Natural killer cell (primary cell): ENCODE results near the gene EEFSEC. TPM values are rescaled to one million over a fixed set of nuclear protein-coding genes. Genes with fewer than 3 reads are reported as not detected.

Experiments
- ATAC-seq, 3 donors: fragments of 150-1000 bp in 2 of 3; fragments of 200-7000 bp in 1 of 3; cut with Tn5 transposase; 1 replicate in 1 of 3; 2 replicates in 2 of 3; pipeline ENCODE4 v1.10.0; 2021; ENCODE audit warnings: mild to moderate bottlenecking in 2 of 3, moderate library complexity in 2 of 3
- DNase-seq, 2 donors: peaks; one replicate each; pipeline versions ENCODE4 v3.0.0 to v3.0.0-alpha.2; 2013 to 2021; ENCODE audit warnings: mixed read lengths in 1 of 2
- H3K27ac ChIP-seq: one replicate; pipeline ENCODE4 v1.5.1; 2013; ENCODE audit warnings: mild to moderate bottlenecking, low read length
- H3K27me3 ChIP-seq: one replicate; pipeline ENCODE4 v1.6.1; 2013; ENCODE audit warnings: low read length; ENCODE audit not compliant: control insufficient read depth, insufficient read depth
- H3K36me3 ChIP-seq: one replicate; pipeline ENCODE4 v1.6.1; 2013; ENCODE audit warnings: low read length; ENCODE audit not compliant: control insufficient read depth, insufficient read depth
- H3K4me1 ChIP-seq: one replicate; pipeline ENCODE4 v1.6.1; 2013; ENCODE audit warnings: low read length; ENCODE audit not compliant: control insufficient read depth, insufficient read depth
- H3K4me3 ChIP-seq: one replicate; pipeline ENCODE4 v1.5.1; 2013; ENCODE audit warnings: low read length
- H3K9me3 ChIP-seq: one replicate; pipeline ENCODE4 v1.6.1; 2013; ENCODE audit warnings: low read length; ENCODE audit not compliant: control insufficient read depth, insufficient read depth
- H3K27ac Mint-ChIP-seq, 2 donors: one replicate each; pipeline ENCODE4 v1.8.0; 2022; ENCODE audit warnings: mild to moderate bottlenecking in 2 of 2, mixed read lengths in 2 of 2, moderate library complexity in 1 of 2
- H3K27me3 Mint-ChIP-seq, 2 donors: one replicate each; pipeline ENCODE4 v1.8.0; 2022; ENCODE audit warnings: low read depth in 2 of 2, mixed read lengths in 2 of 2
- H3K36me3 Mint-ChIP-seq: one replicate; pipeline ENCODE4 v1.8.0; 2022; ENCODE audit warnings: mixed read lengths
- H3K4me1 Mint-ChIP-seq, 2 donors: one replicate each; pipeline ENCODE4 v1.8.0; 2022; ENCODE audit warnings: mixed read lengths in 2 of 2
- H3K4me3 Mint-ChIP-seq: one replicate; pipeline ENCODE4 v1.8.0; 2022; ENCODE audit warnings: mild to moderate bottlenecking, moderate library complexity, mixed read lengths
- H3K9me3 Mint-ChIP-seq, 2 donors: one replicate each; pipeline ENCODE4 v1.8.0; 2022; ENCODE audit warnings: mixed read lengths in 2 of 2
- WGBS: methylation state at CpG from one replicate; pipeline ENCODE4 v1.1.7; 2013; ENCODE audit warnings: missing lambda C conversion rate; ENCODE audit not compliant: insufficient coverage; 5-methylcytosine and 5-hydroxymethylcytosine counted together
- intact Hi-C: fragments of 100-400 bp; cut with micrococcal nuclease; formaldehyde crosslinking; loops from one replicate; pipeline ENCODE4 v1.14.2; 2022
- total RNA-seq, 4 donors: library from RNA; stranded (reverse); fragments of 120-200 nt in 1 of 4; gene quantifications; one replicate each; pipeline versions ENCODE4 v1.2.3 to v1.2.4, GENCODE V29; 2013 to 2022
- TF ChIP-seq, protein P1 (sequence below): fragments of 200-600 bp; IDR thresholded peaks from one replicate; pipeline ENCODE4 v1.8.0; 2022; ENCODE audit warnings: antibody characterized with exemption

Gene EEFSEC
- total RNA-seq, 3 donors from 2014 or later (not counting 1 experiment from before 2014, with no cell fraction given), result 16.7 to 18.9 (median 17.6) TPM

DNA sequence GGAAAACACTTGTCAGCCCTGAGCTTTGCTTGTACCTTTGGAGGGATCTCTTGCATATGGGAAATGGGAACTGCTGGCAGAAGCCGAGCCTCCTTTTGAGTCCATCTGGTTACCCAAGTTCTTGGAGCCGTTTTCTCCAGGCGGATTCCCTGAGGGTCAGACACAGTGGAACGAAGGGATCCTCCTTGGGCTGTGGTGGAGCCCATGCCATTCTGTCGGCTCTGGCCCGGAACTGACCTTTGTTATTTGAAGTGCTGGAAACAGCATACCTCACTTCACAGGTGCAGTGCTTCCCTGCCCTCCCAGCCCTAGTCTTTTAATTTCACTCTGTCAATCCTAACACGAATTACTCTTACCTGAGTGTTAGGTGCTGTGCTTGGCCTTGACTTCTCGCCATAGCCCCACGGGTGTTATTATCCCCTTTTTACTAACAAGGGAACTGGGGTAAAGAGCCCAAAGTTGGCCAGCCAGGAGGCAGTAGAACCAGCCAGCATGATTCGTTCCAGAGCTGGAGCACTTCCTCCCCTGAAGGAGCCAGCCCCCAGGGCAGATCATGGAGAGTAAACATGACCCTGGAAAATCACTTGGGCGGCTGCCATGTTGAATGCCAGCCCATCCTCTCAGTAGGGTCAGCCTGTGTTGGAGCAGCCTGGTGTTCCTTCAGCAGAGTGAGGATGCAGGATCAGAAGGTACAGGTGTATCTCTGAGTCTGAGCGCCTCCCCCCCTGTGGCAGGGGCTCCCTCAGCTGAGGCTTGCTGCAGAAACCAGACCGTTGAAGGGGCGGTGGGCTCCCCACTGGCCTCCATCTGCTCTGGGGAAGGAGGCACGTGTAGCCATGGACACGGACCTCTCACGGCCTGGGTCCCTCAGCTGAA is 170.2 kb downstream of the EEFSEC start:
- TF ChIP-seq, protein P1, sequence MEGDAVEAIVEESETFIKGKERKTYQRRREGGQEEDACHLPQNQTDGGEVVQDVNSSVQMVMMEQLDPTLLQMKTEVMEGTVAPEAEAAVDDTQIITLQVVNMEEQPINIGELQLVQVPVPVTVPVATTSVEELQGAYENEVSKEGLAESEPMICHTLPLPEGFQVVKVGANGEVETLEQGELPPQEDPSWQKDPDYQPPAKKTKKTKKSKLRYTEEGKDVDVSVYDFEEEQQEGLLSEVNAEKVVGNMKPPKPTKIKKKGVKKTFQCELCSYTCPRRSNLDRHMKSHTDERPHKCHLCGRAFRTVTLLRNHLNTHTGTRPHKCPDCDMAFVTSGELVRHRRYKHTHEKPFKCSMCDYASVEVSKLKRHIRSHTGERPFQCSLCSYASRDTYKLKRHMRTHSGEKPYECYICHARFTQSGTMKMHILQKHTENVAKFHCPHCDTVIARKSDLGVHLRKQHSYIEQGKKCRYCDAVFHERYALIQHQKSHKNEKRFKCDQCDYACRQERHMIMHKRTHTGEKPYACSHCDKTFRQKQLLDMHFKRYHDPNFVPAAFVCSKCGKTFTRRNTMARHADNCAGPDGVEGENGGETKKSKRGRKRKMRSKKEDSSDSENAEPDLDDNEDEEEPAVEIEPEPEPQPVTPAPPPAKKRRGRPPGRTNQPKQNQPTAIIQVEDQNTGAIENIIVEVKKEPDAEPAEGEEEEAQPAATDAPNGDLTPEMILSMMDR, result no peak
- no peaks in the 10 kb centered on the region for H3K27me3 ChIP-seq
- H3K36me3 ChIP-seq, result no peaks in the 10 kb centered on the region
- ATAC-seq (no peak), DNase-seq (no peak)
- Mint-ChIP-seq H3K9me3 (no peaks in the 10 kb centered on the region), H3K36me3 (no peaks in the 10 kb centered on the region), H3K4me1 (peaks cover 0 to 11% of the 10 kb centered on the region in 2 donors), H3K27ac (no peak overlapping the region), H3K27me3 (no peaks in the 10 kb centered on the region), H3K4me3 (no peak overlapping the region)
- H3K9me3 ChIP-seq, result no peaks in the 10 kb centered on the region
- 98% methylated on average over 17 of the region's 17 CpGs for WGBS
- H3K4me3 ChIP-seq, result no peak overlapping the region
- H3K4me1 ChIP-seq, result no peaks in the 10 kb centered on the region
- H3K27ac ChIP-seq, result no peak overlapping the region
- intact Hi-C loops, result no loop called here

DNA sequence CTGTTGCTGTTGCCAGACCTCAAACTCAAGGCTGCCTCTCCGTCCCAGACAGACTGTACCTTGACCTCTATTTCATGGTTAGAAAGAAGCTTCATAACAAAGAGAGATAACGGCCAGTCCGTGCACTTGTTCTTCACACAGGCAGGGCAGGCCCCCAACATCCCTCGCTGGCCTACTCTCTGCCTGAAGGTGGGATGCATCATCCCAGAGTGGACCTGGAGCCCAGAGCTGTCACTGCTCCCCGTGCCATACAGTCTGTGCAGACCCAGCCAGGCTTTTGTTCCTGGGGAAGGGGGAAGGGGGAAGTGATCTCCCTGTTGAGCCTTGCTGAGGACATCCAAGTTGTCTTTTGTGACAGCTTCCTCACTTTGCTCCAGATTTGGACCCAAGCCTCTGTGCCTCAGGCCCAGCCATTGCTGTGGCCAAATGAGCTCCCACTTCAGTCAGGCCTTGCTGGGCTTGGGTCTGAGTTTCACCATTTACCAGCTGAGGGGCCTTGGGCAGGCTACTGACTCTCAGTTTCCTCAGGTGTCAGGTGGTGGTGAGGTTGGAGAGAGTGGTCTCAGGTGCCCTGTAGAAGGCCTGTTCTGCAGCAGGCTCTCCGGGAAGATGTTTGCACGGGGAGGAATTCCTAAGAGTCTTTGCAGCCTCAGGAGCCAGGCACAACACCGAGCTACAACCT is 171.8 kb downstream of the EEFSEC start:
- H3K9me3 Mint-ChIP-seq, result no peaks in the 10 kb centered on the region
- Histone ChIP-seq H3K27ac (no peak overlapping the region), H3K9me3 (no peaks in the 10 kb centered on the region), H3K4me1 (no peaks in the 10 kb centered on the region), H3K4me3 (no peak overlapping the region), H3K27me3 (no peaks in the 10 kb centered on the region), H3K36me3 (no peaks in the 10 kb centered on the region)
- intact Hi-C loops, result no loop called here
- no peaks in the 10 kb centered on the region for H3K27me3 Mint-ChIP-seq
- ATAC-seq (no peak), DNase-seq (no peak)
- H3K27ac Mint-ChIP-seq, result peak overlapping the region in 1 of 2 donors; percentile 49
- no peaks in the 10 kb centered on the region for H3K36me3 Mint-ChIP-seq
- H3K4me3 Mint-ChIP-seq, result no peak overlapping the region
- 94% methylated on average over 8 of the region's 8 CpGs for WGBS
- peaks cover 0 to 11% of the 10 kb centered on the region in 2 donors for H3K4me1 Mint-ChIP-seq
- TF ChIP-seq, protein P1, result no peak

DNA sequence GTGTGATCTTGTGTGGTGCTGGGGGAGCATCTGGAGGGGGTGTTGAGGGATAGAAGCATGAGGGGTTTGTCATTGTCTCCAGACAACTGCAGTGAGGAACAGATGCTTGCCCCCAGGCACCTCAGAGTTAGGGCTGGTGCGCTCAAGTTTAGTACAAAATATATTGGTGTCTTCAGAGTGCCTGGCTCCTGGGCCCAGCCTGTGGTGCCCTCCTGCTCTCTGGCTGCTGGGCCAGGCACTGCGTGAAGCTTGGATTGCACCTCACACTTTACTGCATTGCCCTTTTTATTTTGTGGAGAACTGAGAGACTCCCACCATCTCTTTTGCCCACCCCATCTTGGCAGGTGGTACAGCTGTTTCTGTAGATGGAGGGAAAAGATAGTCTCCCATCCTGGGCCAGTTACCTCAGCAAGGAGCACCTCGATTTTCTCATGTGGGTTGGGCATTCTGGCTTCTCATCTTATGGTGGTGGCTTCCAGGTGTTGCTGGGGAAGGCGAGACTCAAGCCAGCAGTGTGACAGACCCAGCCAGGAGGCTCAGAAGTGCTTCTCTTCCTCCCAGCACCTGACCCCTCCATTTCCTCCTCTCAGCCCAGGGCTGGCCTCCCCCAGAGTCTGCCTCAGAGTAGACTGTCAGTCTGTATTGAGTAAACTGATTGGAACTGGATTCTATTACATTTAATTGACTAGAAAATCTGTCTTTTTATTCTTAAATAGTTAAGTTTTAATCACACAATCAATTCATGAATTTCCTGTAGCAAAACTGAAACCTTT is 173.0 kb downstream of the EEFSEC start:
- no peak for ATAC-seq
- intact Hi-C loops, result no loop called here
- H3K36me3 ChIP-seq, result no peaks in the 10 kb centered on the region
- Mint-ChIP-seq H3K36me3 (no peaks in the 10 kb centered on the region), H3K4me3 (no peak overlapping the region), H3K27ac (peak overlapping the region in 1 of 2 donors; percentile 54), H3K4me1 (peaks cover 0 to 11% of the 10 kb centered on the region in 2 donors), H3K9me3 (no peaks in the 10 kb centered on the region), H3K27me3 (no peaks in the 10 kb centered on the region)
- TF ChIP-seq, protein P1, result no peak
- H3K27ac ChIP-seq, result no peak overlapping the region
- H3K4me1 ChIP-seq, result no peaks in the 10 kb centered on the region
- 87% methylated on average over 4 of the region's 4 CpGs for WGBS
- no peaks in the 10 kb centered on the region for H3K27me3 ChIP-seq
- H3K9me3 ChIP-seq, result no peaks in the 10 kb centered on the region
- H3K4me3 ChIP-seq, result no peak overlapping the region
- DNase-seq, result peak in 1 of 2 donors; percentile 30
